Neural cell (in vitro differentiated cells): ENCODE results near the gene IGFL1. TPM values are rescaled to one million over a fixed set of nuclear protein-coding genes. Genes with fewer than 3 reads are reported as not detected.

Experiments
- H2AFZ ChIP-seq: fragments of 200-600, 300-800 bp; sonication (generic), shearing (Covaris generic); 2 replicates; pipeline ENCODE4 v1.6.0; 2014; ENCODE audit warnings: low read depth, mild to moderate bottlenecking, antibody characterized with exemption, low read length, moderate library complexity
- H3F3A ChIP-seq: fragments of 200-600 bp; shearing (Covaris generic); 2 replicates; pipeline ENCODE4 v1.6.1; 2016; ENCODE audit warnings: mild to moderate bottlenecking, moderate library complexity, mixed read lengths, antibody characterized with exemption, low read length; ENCODE audit not compliant: insufficient read depth, poor library complexity, severe bottlenecking
- H3K27ac ChIP-seq: fragments of 200-600, 300-800 bp; sonication (generic), shearing (Covaris generic); 2 replicates; pipeline ENCODE4 v1.5.1; 2014; ENCODE audit warnings: mild to moderate bottlenecking, low read length, moderate library complexity
- H3K27me3 ChIP-seq: fragments of 300-800, 200-600 bp; sonication (generic), shearing (Covaris generic); 2 replicates; pipeline ENCODE4 v1.6.0; 2014; ENCODE audit warnings: mild to moderate bottlenecking, low read depth, low read length, moderate library complexity; ENCODE audit not compliant: insufficient read depth
- H3K36me3 ChIP-seq: fragments of 300-800, 200-600 bp; sonication (generic), shearing (Covaris generic); 2 replicates; pipeline ENCODE4 v1.5.1; 2014; ENCODE audit warnings: mild to moderate bottlenecking, antibody characterized with exemption, low read length, moderate library complexity; ENCODE audit not compliant: insufficient read depth
- H3K4me2 ChIP-seq: fragments of 300-800, 200-600 bp; sonication (generic), shearing (Covaris generic); 2 replicates; pipeline ENCODE4 v1.6.0; 2014; ENCODE audit warnings: mild to moderate bottlenecking, low read length
- H3K4me3 ChIP-seq: fragments of 300-800, 200-600 bp; sonication (generic), shearing (Covaris generic); 2 replicates; pipeline ENCODE4 v1.5.1; 2014; ENCODE audit warnings: mild to moderate bottlenecking, low read length, moderate library complexity
- H3K79me2 ChIP-seq: fragments of 200-600 bp; shearing (Covaris generic); replicated peaks from 2 replicates; pipeline ENCODE4 v1.6.0; 2014; ENCODE audit warnings: mild to moderate bottlenecking, low read length, moderate library complexity; ENCODE audit not compliant: insufficient read depth
- H3K9ac ChIP-seq: fragments of 300-800, 200-600 bp; sonication (generic), shearing (Covaris generic); 2 replicates; pipeline ENCODE4 v1.6.1; 2016; ENCODE audit warnings: mild to moderate bottlenecking, low read length, mixed read lengths
- H3K9me2 ChIP-seq: fragments of 200-600 bp; shearing (Covaris generic); 2 replicates; pipeline ENCODE4 v1.6.1; 2016; ENCODE audit warnings: mild to moderate bottlenecking, low read length, mixed read lengths; ENCODE audit not compliant: insufficient read depth
- H3K9me3 ChIP-seq: fragments of 200-600, 300-800 bp; sonication (generic), shearing (Covaris generic); 2 replicates; pipeline ENCODE4 v1.6.1; 2016; ENCODE audit warnings: mild to moderate bottlenecking, mixed run types, low read length, moderate library complexity, mixed read lengths
- H4K20me1 ChIP-seq: fragments of 200-600 bp; shearing (Covaris generic); 2 replicates; pipeline ENCODE4 v1.6.1; 2016; ENCODE audit warnings: mild to moderate bottlenecking, mixed run types; ENCODE audit not compliant: insufficient read depth
- EP300 ChIP-seq: fragments of 450-650 bp; conservative IDR thresholded peaks from 2 replicates; pipeline ENCODE4 v1.6.1; 2014; ENCODE audit warnings: antibody characterized with exemption, mild to moderate bottlenecking, moderate library complexity; ENCODE audit not compliant: poor library complexity, severe bottlenecking
- EZH2 ChIP-seq: fragments of 200-600, 300-800 bp; shearing (Covaris generic), sonication (generic); IDR thresholded peaks from 2 replicates; pipeline ENCODE4 v1.6.1; 2014; ENCODE audit warnings: antibody characterized with exemption, low read length, borderline replicate concordance, mild to moderate bottlenecking; ENCODE audit not compliant: insufficient read depth, poor library complexity, severe bottlenecking
- MXI1 ChIP-seq: fragments of 450-650 bp; conservative IDR thresholded peaks from 2 replicates; pipeline ENCODE4 v1.6.1; 2014; ENCODE audit warnings: antibody characterized with exemption, mild to moderate bottlenecking; ENCODE audit not compliant: poor library complexity, severe bottlenecking
- POLR2AphosphoS5 ChIP-seq: IDR thresholded peaks from 2 replicates; pipeline ENCODE4 v1.6.1; 2012
- RAD21 ChIP-seq: fragments of 450-650 bp; conservative IDR thresholded peaks from 2 replicates; pipeline ENCODE4 v1.6.1; 2014; ENCODE audit warnings: antibody characterized with exemption, mild to moderate bottlenecking, moderate library complexity
- SMC3 ChIP-seq: fragments of 450-650 bp; conservative IDR thresholded peaks from 2 replicates; pipeline ENCODE4 v1.6.1; 2014; ENCODE audit warnings: antibody characterized with exemption, mild to moderate bottlenecking, moderate library complexity; ENCODE audit not compliant: poor library complexity
- TAF1 ChIP-seq: IDR thresholded peaks from 2 replicates; pipeline ENCODE4 v1.6.1; 2012; ENCODE audit warnings: low read depth
- polyA plus RNA-seq: library from polyadenylated mRNA; depleted of rRNA; stranded (reverse); fragments of >200 nt; gene quantifications from 2 replicates; pipeline ENCODE4 v1.2.3, GENCODE V29; 2014
- TF ChIP-seq, protein P1 (sequence below): fragments of 450-650 bp; IDR thresholded peaks from 2 replicates; pipeline ENCODE4 v1.5.1; 2014; ENCODE audit warnings: antibody characterized with exemption, mild to moderate bottlenecking, moderate library complexity; ENCODE audit not compliant: poor library complexity, severe bottlenecking
- TF ChIP-seq, protein P2 (sequence below): IDR thresholded peaks from 2 replicates; pipeline ENCODE4 v1.6.1; 2012; ENCODE audit warnings: borderline replicate concordance

IGFL1 gene
- polyA plus RNA-seq, 1 donor from 2014 or later, result not detected

DNA sequence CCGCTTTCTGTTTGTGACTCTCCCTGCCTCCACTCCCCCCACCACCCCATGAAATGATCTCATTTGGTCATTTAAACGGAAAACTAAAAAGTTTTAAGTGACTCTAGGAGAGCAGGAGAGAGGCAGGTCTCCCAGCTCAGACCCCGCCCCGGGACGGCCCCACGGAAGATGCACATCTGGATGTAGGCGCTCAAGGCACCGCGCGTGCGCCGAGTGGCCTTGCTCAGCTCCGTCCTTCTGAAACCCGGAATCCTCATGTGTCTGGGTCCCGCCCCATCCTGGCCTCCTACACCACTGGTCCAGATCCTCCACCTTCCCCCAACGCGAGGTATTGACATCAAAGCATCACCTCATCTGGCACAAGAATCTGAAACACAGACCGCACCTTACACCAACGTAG lies 15.7 kb upstream of the IGFL1 start:
- Histone ChIP-seq H3K9me3 (no peaks in the 10 kb centered on the region), H3K36me3 (no peaks in the 10 kb centered on the region), H3K27ac (no peak overlapping the region), H3K27me3 (no peaks in the 10 kb centered on the region), H3K9me2 (no peaks in the 10 kb centered on the region), H2AFZ (no peak overlapping the region), H3K4me3 (no peak overlapping the region), H3K4me2 (no peak overlapping the region), H3K9ac (no peak overlapping the region), H3K79me2 (no peaks in the 10 kb centered on the region), H4K20me1 (no peaks in the 10 kb centered on the region), H3F3A (no peaks in the 10 kb centered on the region)
- TF ChIP-seq, protein P1, sequence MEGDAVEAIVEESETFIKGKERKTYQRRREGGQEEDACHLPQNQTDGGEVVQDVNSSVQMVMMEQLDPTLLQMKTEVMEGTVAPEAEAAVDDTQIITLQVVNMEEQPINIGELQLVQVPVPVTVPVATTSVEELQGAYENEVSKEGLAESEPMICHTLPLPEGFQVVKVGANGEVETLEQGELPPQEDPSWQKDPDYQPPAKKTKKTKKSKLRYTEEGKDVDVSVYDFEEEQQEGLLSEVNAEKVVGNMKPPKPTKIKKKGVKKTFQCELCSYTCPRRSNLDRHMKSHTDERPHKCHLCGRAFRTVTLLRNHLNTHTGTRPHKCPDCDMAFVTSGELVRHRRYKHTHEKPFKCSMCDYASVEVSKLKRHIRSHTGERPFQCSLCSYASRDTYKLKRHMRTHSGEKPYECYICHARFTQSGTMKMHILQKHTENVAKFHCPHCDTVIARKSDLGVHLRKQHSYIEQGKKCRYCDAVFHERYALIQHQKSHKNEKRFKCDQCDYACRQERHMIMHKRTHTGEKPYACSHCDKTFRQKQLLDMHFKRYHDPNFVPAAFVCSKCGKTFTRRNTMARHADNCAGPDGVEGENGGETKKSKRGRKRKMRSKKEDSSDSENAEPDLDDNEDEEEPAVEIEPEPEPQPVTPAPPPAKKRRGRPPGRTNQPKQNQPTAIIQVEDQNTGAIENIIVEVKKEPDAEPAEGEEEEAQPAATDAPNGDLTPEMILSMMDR, result no peak
- TF ChIP-seq TAF1, result no peak
- TF ChIP-seq, protein P2, sequence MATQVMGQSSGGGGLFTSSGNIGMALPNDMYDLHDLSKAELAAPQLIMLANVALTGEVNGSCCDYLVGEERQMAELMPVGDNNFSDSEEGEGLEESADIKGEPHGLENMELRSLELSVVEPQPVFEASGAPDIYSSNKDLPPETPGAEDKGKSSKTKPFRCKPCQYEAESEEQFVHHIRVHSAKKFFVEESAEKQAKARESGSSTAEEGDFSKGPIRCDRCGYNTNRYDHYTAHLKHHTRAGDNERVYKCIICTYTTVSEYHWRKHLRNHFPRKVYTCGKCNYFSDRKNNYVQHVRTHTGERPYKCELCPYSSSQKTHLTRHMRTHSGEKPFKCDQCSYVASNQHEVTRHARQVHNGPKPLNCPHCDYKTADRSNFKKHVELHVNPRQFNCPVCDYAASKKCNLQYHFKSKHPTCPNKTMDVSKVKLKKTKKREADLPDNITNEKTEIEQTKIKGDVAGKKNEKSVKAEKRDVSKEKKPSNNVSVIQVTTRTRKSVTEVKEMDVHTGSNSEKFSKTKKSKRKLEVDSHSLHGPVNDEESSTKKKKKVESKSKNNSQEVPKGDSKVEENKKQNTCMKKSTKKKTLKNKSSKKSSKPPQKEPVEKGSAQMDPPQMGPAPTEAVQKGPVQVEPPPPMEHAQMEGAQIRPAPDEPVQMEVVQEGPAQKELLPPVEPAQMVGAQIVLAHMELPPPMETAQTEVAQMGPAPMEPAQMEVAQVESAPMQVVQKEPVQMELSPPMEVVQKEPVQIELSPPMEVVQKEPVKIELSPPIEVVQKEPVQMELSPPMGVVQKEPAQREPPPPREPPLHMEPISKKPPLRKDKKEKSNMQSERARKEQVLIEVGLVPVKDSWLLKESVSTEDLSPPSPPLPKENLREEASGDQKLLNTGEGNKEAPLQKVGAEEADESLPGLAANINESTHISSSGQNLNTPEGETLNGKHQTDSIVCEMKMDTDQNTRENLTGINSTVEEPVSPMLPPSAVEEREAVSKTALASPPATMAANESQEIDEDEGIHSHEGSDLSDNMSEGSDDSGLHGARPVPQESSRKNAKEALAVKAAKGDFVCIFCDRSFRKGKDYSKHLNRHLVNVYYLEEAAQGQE, result no peak
- no peak for TF ChIP-seq POLR2AphosphoS5
- no peak for TF ChIP-seq MXI1
- TF ChIP-seq EZH2, result no peak
- no peak for TF ChIP-seq EP300
- TF ChIP-seq RAD21, result no peak
- TF ChIP-seq SMC3, result no peak

DNA sequence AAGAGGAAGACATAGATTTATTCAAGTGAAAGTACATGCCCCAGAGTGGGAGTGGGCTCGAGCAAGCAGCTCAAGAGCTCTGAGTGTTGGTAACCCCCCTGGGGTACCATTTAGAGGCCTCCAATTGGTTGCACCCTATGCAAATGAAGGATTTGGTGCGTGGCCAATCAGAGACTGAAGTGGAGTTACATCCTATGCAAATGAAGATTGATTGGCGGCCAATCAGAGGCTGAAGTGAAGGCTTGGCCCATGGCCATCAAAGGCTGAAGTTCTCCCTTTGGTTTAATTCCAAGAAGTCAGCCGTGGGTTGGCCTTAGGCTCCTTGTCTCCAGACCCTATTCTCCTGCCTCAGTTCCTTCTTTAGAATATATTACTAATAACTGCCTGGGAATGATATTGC lies 12.9 kb upstream of the IGFL1 start:
- H3K9me3 ChIP-seq, result no peaks in the 10 kb centered on the region
- H3K9me2 ChIP-seq, result no peaks in the 10 kb centered on the region
- no peak for TF ChIP-seq EZH2
- TF ChIP-seq MXI1, result no peak
- no peak for TF ChIP-seq POLR2AphosphoS5
- TF ChIP-seq TAF1, result no peak
- no peak for TF ChIP-seq SMC3
- TF ChIP-seq, protein P2, result no peak
- no peak for TF ChIP-seq EP300
- TF ChIP-seq RAD21, result no peak
- TF ChIP-seq, protein P1, result no peak
- no peaks in the 10 kb centered on the region for H3K36me3 ChIP-seq
- no peaks in the 10 kb centered on the region for H4K20me1 ChIP-seq
- no peak overlapping the region for H3K4me2 ChIP-seq
- no peak overlapping the region for H3K9ac ChIP-seq
- H3K27ac ChIP-seq, result no peak overlapping the region
- no peaks in the 10 kb centered on the region for H3K79me2 ChIP-seq
- no peaks in the 10 kb centered on the region for H3K27me3 ChIP-seq
- H3K4me3 ChIP-seq, result no peak overlapping the region
- H3F3A ChIP-seq, result no peaks in the 10 kb centered on the region
- H2AFZ ChIP-seq, result no peak overlapping the region
